Panc1 (cell line): ENCODE measurements around the gene SUV39H1. TPM values are rescaled to one million over a fixed set of nuclear protein-coding genes. Genes with fewer than 3 reads are reported as not detected.
"Not testable (repeated sequence)": the region's sequence is repeated elsewhere in the genome, so short reads cannot be mapped to it uniquely, and the experiment has no call there.

ENCODE experiments used
- ATAC-seq: fragments of 200-7000 bp; cut with Tn5 transposase; 2 replicates; pipeline ENCODE4 v1.9.1; 2020; ENCODE audit warnings: mild to moderate bottlenecking, moderate library complexity
- BruUV-seq: library from RNA; stranded (reverse); fragments of 400-500 nt; replicated peaks from 2 replicates; lab custom pipeline; 2021; lab: Mats Ljungman, UMichigan
- CTCF ChIA-PET: fragments of 300-600 bp; sonication (Branson Sonifier 250); formaldehyde crosslinking; loops from one replicate; lab custom pipeline; 2022; ENCODE audit warnings: antibody characterized with exemption; lab: Charles Lee
- POLR2A ChIA-PET: fragments of 300-600 bp; sonication (Branson Sonifier 250); formaldehyde crosslinking; loops from one replicate; lab custom pipeline; 2022; ENCODE audit warnings: antibody characterized with exemption; lab: Charles Lee
- DNase-seq: peaks from one replicate; pipeline ENCODE4 v3.0.0-alpha.2; 2010; ENCODE audit warnings: low read depth, low spot score
- H3K27ac ChIP-seq: 2 replicates; pipeline ENCODE4 v1.5.1; 2011; ENCODE audit warnings: mild to moderate bottlenecking, low read length, inconsistent platforms
- H3K27me3 ChIP-seq: fragments of 200-500 bp; sonication (Bioruptor generic); 2 replicates; pipeline ENCODE4 v1.6.0; 2014; ENCODE audit warnings: low read length, inconsistent platforms; ENCODE audit not compliant: control insufficient read depth, insufficient read depth
- H3K36me3 ChIP-seq: fragments of 200-500 bp; sonication (Bioruptor generic); 2 replicates; pipeline ENCODE4 v1.5.1; 2014; ENCODE audit warnings: inconsistent platforms, mild to moderate bottlenecking, low read length, moderate library complexity; ENCODE audit not compliant: control insufficient read depth, insufficient read depth
- H3K4me1 ChIP-seq: 2 replicates; pipeline ENCODE4 v1.5.1; 2011; ENCODE audit warnings: inconsistent platforms, mild to moderate bottlenecking, low read length, moderate library complexity; ENCODE audit not compliant: control insufficient read depth, insufficient read depth
- H3K4me3 ChIP-seq, 2 experiments: 2 replicates each; pipeline ENCODE4 v1.5.1; 2011 to 2012; ENCODE audit warnings: low read depth in 2 of 2, low read length in 2 of 2, mild to moderate bottlenecking in 2 of 2, inconsistent platforms in 1 of 2, moderate library complexity in 1 of 2
- H3K9me3 ChIP-seq: fragments of 200-500 bp; sonication (Bioruptor generic); 2 replicates; pipeline ENCODE4 v1.5.1; 2014; ENCODE audit warnings: low read depth, mild to moderate bottlenecking, inconsistent platforms, low read length, moderate library complexity; ENCODE audit not compliant: control insufficient read depth, insufficient read depth
- CTCF ChIP-seq: fragments of 450-650 bp; IDR thresholded peaks from 2 replicates; pipeline ENCODE4 v1.5.1; 2017; ENCODE audit warnings: mild to moderate bottlenecking
- POLR2AphosphoS5 ChIP-seq: IDR thresholded peaks from 2 replicates; pipeline ENCODE4 v1.6.1; 2012; ENCODE audit warnings: mild to moderate bottlenecking, low read depth, low read length, moderate library complexity
- REST ChIP-seq, 2 experiments: IDR thresholded peaks; 2 replicates each; pipeline ENCODE4 v1.6.1; 2011 to 2012; ENCODE audit warnings: low read depth in 2 of 2, control low read depth in 1 of 2, low read length in 1 of 2, mild to moderate bottlenecking in 1 of 2, moderate library complexity in 1 of 2; ENCODE audit not compliant: insufficient read depth in 1 of 2
- SIN3A ChIP-seq: IDR thresholded peaks from 2 replicates; pipeline ENCODE4 v1.6.1; 2012; ENCODE audit warnings: low read depth, mild to moderate bottlenecking, low read length, moderate library complexity, borderline replicate concordance; ENCODE audit not compliant: insufficient read depth
- in situ Hi-C: cut with HindIII; loops from 2 replicates; pipeline ENCODE4 v1.10.0; 2016; ENCODE audit warnings: low sequenced_read_pairs, low pct_unique_long_range_greater_than_20kb
- intact Hi-C: fragments of 100-400 bp; cut with micrococcal nuclease; formaldehyde crosslinking; loops from one replicate; pipeline ENCODE4 v1.10.0; 2022; ENCODE audit not compliant: unreplicated experiment
- total RNA-seq: library from RNA; stranded (reverse); gene quantifications from one replicate; pipeline ENCODE4 v1.2.1, GENCODE V29; 2021; ENCODE audit not compliant: unreplicated experiment

SUV39H1 gene
- total RNA-seq, 1 experiment from 2014 or later: 25.6 TPM

- no peaks in the 10 kb centered on the region for H3K27me3 ChIP-seq
- no peaks in the 10 kb centered on the region for H3K4me1 ChIP-seq
- ATAC-seq (no peak), DNase-seq (no peak)
- POLR2A ChIA-PET: no interaction called here
- CTCF ChIA-PET: no interaction called here
- no TSS peak for BruUV-seq
- H3K4me3 ChIP-seq: no peak overlapping the region
- in situ Hi-C loops: no loop called here
- H3K27ac ChIP-seq: no peak overlapping the region
- intact Hi-C loops: no loop called here
- no peak for TF ChIP-seq CTCF
- no peaks in the 10 kb centered on the region for H3K36me3 ChIP-seq
- no peaks in the 10 kb centered on the region for H3K9me3 ChIP-seq
These were observed 47.4 kb upstream of the SUV39H1 start for GRCh38 chrX:48649102-48649501.

GRCh38 chrX:48652055-48652579, 44.4 kb upstream of the SUV39H1 start:
- POLR2A ChIA-PET, CTCF ChIA-PET: not testable (repeated sequence)

GRCh38 chrX:48654746-48655145, 41.8 kb upstream of the SUV39H1 start:
- CTCF ChIA-PET: interaction anchor here (0.6 kb wide), 1 partner anchor 181 kb away, joined by 3 read pairs; the partner anchor contains the start of gene PCSK1N
- H3K27ac ChIP-seq, intact Hi-C loops, H3K4me3 ChIP-seq, H3K36me3 ChIP-seq, ATAC-seq, H3K27me3 ChIP-seq, DNase-seq, POLR2A ChIA-PET, H3K4me1 ChIP-seq, H3K9me3 ChIP-seq, in situ Hi-C loops, BruUV-seq: not testable (repeated sequence)

More at GRCh38 chrX:48652055-48652579, 44.4 kb upstream of the SUV39H1 start:
- H3K27me3 ChIP-seq, in situ Hi-C loops, DNase-seq, BruUV-seq, intact Hi-C loops, H3K36me3 ChIP-seq, H3K4me3 ChIP-seq, ATAC-seq, H3K4me1 ChIP-seq, H3K27ac ChIP-seq, H3K9me3 ChIP-seq: not testable (repeated sequence)

- ATAC-seq, H3K36me3 ChIP-seq, H3K9me3 ChIP-seq, POLR2A ChIA-PET, BruUV-seq, intact Hi-C loops, CTCF ChIA-PET, H3K27ac ChIP-seq, H3K4me1 ChIP-seq, in situ Hi-C loops, DNase-seq, H3K27me3 ChIP-seq, H3K4me3 ChIP-seq: not testable (repeated sequence)
These were observed 36.8 kb upstream of the SUV39H1 start for GRCh38 chrX:48659686-48660085.

GRCh38 chrX:48663241-48663640, 33.3 kb upstream of the SUV39H1 start:
- Histone ChIP-seq H3K4me3 (no peak overlapping the region), H3K9me3 (no peaks in the 10 kb centered on the region), H3K4me1 (no peaks in the 10 kb centered on the region), H3K36me3 (no peaks in the 10 kb centered on the region), H3K27ac (no peak overlapping the region), H3K27me3 (no peaks in the 10 kb centered on the region)
- no TSS peak for BruUV-seq
- DNase-seq: no peak
- CTCF ChIA-PET: no interaction called here
- intact Hi-C loops: no loop called here
- POLR2A ChIA-PET: interaction anchor here (0.7 kb wide), 1 partner anchor 229 kb away, joined by 4 read pairs; no protein-coding TSS in a partner anchor
- in situ Hi-C loops: no loop called here
- ATAC-seq: no peak
- no peak for TF ChIP-seq SIN3A
- no peak for TF ChIP-seq POLR2AphosphoS5
- no peak for TF ChIP-seq REST (IDR thresholded peaks at IDR 0.05; ENCODE audit: insufficient read depth in 1 of 2, low read depth in 2 of 2, low read length in 1 of 2)
- no peak for TF ChIP-seq CTCF
